Esophagus muscularis mucosa (tissue), 4 donors: ENCODE measurements around the gene DNASE2B. TPM values are rescaled to one million over a fixed set of nuclear protein-coding genes. Genes with fewer than 3 reads are reported as not detected.

ENCODE experiments used
- DNase-seq: peaks from one replicate; pipeline ENCODE4 v3.0.0-alpha.2; 2017; ENCODE audit errors: extremely low spot score
- H3K27ac ChIP-seq, 4 donors: fragments of 200-600 bp; sonication (generic); replicated peaks in 1 of 4; 1 replicate in 3 of 4; 2 replicates in 1 of 4; pipeline ENCODE4 v1.5.1; 2016 to 2019; ENCODE audit warnings: mild to moderate bottlenecking in 1 of 4
- H3K27me3 ChIP-seq, 4 donors: fragments of 200-600 bp; sonication (generic); one replicate each; pipeline versions ENCODE4 v1.5.1 to v1.6.0; 2016 to 2019
- H3K36me3 ChIP-seq, 4 donors: fragments of 200-600 bp; sonication (generic); one replicate each; pipeline ENCODE4 v1.5.1; 2016 to 2019
- H3K4me1 ChIP-seq, 4 donors: fragments of 200-600 bp; sonication (generic); one replicate each; pipeline ENCODE4 v1.5.1; 2016 to 2019
- H3K4me3 ChIP-seq, 4 donors: fragments of 200-600 bp; sonication (generic); 1 replicate in 2 of 4; 2 replicates in 2 of 4; pipeline ENCODE4 v1.5.1; 2016 to 2019; ENCODE audit warnings: mild to moderate bottlenecking in 4 of 4, moderate library complexity in 1 of 4
- H3K9me3 ChIP-seq, 4 donors: fragments of 200-600 bp; sonication (generic); 1 replicate in 3 of 4; 2 replicates in 1 of 4; pipeline ENCODE4 v1.5.1; 2016 to 2019
- EP300 ChIP-seq: sonication (generic); formaldehyde crosslinking; IDR thresholded peaks from one replicate; pipeline ENCODE4 v1.6.1; 2017; ENCODE audit warnings: antibody characterized with exemption
- POLR2A ChIP-seq: fragments of 450-650 bp; IDR thresholded peaks from one replicate; pipeline ENCODE4 v1.6.1; 2017; ENCODE audit warnings: antibody characterized with exemption, moderate library complexity, mild to moderate bottlenecking, low read depth
- POLR2AphosphoS5 ChIP-seq, 2 donors: sonication (generic); formaldehyde crosslinking; IDR thresholded peaks; one replicate each; pipeline ENCODE4 v1.6.1; 2017; ENCODE audit warnings: antibody characterized with exemption in 2 of 2
- WGBS: methylation state at CpG from one replicate; pipeline ENCODE4 v1.1.5; 2018; 5-methylcytosine and 5-hydroxymethylcytosine counted together
- intact Hi-C: fragments of 100-400 bp; cut with DNase I; formaldehyde crosslinking; loops from one replicate; pipeline ENCODE4 v1.15.1; 2023
- total RNA-seq, 4 donors: library from RNA; depleted of rRNA; stranded (reverse); fragments of >200 nt; gene quantifications; one replicate each; pipeline versions ENCODE4 v1.1.0 to v1.2.1, GENCODE V29; 2016
- TF ChIP-seq, protein P1 (sequence below), 3 experiments: fragments of 200-600 bp in 2 of 3; fragments of 450-650 bp in 1 of 3; sonication (generic) in 2 of 3; IDR thresholded peaks; one replicate each; pipeline ENCODE4 v1.5.1; 2017 to 2019; ENCODE audit warnings: antibody characterized with exemption in 3 of 3, mild to moderate bottlenecking in 2 of 3, moderate library complexity in 1 of 3

Gene DNASE2B
- total RNA-seq, 4 donors from 2014 or later = 0.33 TPM; not detected in 3

DNA sequence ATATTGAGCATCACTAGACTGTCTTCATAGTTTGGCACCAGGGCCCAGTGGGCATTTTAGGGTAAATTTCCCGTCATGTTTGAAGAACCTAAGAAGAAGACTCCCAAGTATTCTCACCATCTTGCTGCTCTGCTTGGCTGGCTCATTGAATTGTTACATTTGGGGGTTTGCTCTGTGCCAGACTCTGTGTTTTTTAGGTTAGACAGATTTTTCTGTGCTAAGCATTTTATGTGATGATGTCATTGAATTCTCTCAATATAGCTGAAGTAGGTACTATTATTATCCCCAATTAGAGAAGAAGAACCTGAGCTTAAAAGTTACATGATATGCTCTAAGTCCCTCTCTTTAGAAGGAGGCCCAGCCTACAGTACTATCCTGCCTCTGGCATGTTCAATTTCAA is 28.0 kb upstream of the DNASE2B start:
- peaks cover 0 to 25% (median 18%) of the 10 kb centered on the region in 4 donors for H3K4me1 ChIP-seq
- H3K9me3 ChIP-seq = no peaks in the 10 kb centered on the region
- no peaks in the 10 kb centered on the region for H3K27me3 ChIP-seq
- DNase-seq = no peak
- no peak overlapping the region for H3K27ac ChIP-seq
- H3K36me3 ChIP-seq = no peaks in the 10 kb centered on the region
- intact Hi-C loops = no loop called here
- no peak overlapping the region for H3K4me3 ChIP-seq
- no peak for TF ChIP-seq EP300
- no peak for TF ChIP-seq POLR2A
- TF ChIP-seq POLR2AphosphoS5 (IDR thresholded peaks at IDR 0.05) = no peak
- TF ChIP-seq, protein P1, sequence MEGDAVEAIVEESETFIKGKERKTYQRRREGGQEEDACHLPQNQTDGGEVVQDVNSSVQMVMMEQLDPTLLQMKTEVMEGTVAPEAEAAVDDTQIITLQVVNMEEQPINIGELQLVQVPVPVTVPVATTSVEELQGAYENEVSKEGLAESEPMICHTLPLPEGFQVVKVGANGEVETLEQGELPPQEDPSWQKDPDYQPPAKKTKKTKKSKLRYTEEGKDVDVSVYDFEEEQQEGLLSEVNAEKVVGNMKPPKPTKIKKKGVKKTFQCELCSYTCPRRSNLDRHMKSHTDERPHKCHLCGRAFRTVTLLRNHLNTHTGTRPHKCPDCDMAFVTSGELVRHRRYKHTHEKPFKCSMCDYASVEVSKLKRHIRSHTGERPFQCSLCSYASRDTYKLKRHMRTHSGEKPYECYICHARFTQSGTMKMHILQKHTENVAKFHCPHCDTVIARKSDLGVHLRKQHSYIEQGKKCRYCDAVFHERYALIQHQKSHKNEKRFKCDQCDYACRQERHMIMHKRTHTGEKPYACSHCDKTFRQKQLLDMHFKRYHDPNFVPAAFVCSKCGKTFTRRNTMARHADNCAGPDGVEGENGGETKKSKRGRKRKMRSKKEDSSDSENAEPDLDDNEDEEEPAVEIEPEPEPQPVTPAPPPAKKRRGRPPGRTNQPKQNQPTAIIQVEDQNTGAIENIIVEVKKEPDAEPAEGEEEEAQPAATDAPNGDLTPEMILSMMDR (IDR thresholded peaks at IDR 0.05) = no peak
- WGBS = 94% methylated on average over 1 of the region's 1 CpG

DNA sequence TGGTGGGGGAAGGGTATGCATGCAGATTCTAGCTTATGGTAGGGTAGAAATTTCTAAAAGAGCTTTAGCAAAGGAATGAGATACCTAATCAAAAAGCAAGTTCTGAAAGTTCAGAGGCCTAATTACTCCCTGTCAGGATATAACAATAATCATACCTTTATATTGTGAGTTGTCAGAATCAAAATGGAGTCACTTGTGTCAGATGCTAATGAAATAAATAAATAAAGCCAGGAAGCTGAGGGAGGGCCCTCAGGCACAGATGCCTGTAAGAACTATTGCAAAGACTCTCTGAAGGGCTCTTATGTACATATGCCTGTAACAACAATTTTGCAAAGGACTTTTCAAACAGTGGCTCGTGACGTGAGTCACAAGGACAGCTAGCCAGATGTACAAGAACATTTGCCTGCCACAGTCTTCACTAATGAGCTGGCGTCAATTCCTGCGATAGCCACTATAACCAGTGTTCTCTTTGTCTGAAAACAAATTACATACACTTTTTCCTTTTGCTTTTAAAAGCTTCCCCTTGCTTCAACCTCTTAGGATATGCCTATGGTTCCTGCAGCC is 27.4 kb upstream of the DNASE2B start:
- WGBS = 89% methylated on average over 4 of the region's 4 CpGs
- no peaks in the 10 kb centered on the region for H3K36me3 ChIP-seq
- intact Hi-C loops = no loop called here
- no peak overlapping the region for H3K27ac ChIP-seq
- H3K9me3 ChIP-seq = no peaks in the 10 kb centered on the region
- DNase-seq = no peak
- peaks cover 0 to 20% (median 14%) of the 10 kb centered on the region in 4 donors for H3K4me1 ChIP-seq
- no peak overlapping the region for H3K4me3 ChIP-seq
- TF ChIP-seq POLR2A (no peak), EP300 (no peak), POLR2AphosphoS5 (IDR thresholded peaks at IDR 0.05) (no peak)
- TF ChIP-seq, protein P1 (IDR thresholded peaks at IDR 0.05) = no peak
- no peaks in the 10 kb centered on the region for H3K27me3 ChIP-seq

- Histone ChIP-seq H3K9me3 (no peaks in the 10 kb centered on the region), H3K27me3 (no peaks in the 10 kb centered on the region), H3K4me1 (peaks cover 6 to 26% (median 10%) of the 10 kb centered on the region in 4 donors), H3K4me3 (no peak overlapping the region), H3K27ac (no peak overlapping the region), H3K36me3 (no peaks in the 10 kb centered on the region)
- WGBS = 43% methylated on average over 2 of the region's 2 CpGs
- no peak for TF ChIP-seq EP300
- TF ChIP-seq, protein P1 (IDR thresholded peaks at IDR 0.05) = no peak
- TF ChIP-seq POLR2AphosphoS5 (IDR thresholded peaks at IDR 0.05) = no peak
- intact Hi-C loops = no loop called here
- DNase-seq = no peak
Measured at GRCh38 chr1:84373436-84374141, 24.7 kb upstream of the DNASE2B start.

DNA sequence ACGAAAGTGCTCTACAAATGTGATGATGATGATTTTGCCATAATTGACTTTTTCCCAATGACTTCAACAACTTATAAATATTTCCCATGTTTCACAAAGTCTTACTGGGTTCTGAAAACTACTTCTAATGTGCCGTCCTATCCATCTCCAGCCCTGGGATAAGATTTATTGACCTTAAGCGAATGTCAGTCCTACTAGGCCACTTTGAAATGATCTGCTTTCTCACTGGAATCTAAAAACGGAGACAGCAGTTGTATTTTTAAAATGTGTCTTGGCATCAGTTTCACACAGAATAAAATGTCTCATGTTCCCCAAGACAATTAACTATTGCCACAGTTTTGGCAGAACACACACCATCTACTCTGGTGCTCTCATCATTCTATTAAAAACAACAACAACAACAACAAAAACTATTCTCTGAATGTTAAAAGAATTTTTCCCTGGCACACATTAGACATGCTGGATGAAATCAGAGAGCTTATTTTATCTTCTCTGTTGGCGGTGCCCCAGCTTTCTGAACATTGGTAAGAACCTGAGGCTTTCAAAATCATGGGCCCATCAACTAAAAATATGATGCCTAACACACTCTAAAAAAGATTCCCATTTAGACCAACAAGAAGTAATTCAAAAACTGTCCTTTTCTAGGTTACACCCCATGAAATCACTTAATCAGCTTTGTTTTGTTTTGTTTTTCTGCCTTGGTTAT is 23.1 kb upstream of the DNASE2B start:
- 63% methylated on average over 5 of the region's 5 CpGs for WGBS
- intact Hi-C loops = no loop called here
- Histone ChIP-seq H3K4me1 (peaks cover 6 to 26% (median 10%) of the 10 kb centered on the region in 4 donors), H3K36me3 (no peaks in the 10 kb centered on the region), H3K9me3 (no peaks in the 10 kb centered on the region), H3K27me3 (no peaks in the 10 kb centered on the region), H3K27ac (peak overlapping the region in 1 of 4 donors; percentile 23), H3K4me3 (no peak overlapping the region)
- TF ChIP-seq EP300 (no peak), POLR2A (no peak), POLR2AphosphoS5 (IDR thresholded peaks at IDR 0.05) (no peak)
- TF ChIP-seq, protein P1 (IDR thresholded peaks at IDR 0.05) = no peak
- no peak for DNase-seq
